Activated T-helper 1 cell treated with anti-CD3 and anti-CD28 coated beads, Interleukin-12 subunit alpha, Interleukin-12 subunit beta, Interleukin-2, Interleukin-4 antibody, amounts not matched to agents 30 ng/mL and 10 ng/mL and 1 ng/mL, durations not matched to agents 14 hours and 24 hours and 36 hours (primary cell): ENCODE results near the gene ARHGAP15. TPM values are rescaled to one million over a fixed set of nuclear protein-coding genes. Genes with fewer than 3 reads are reported as not detected.
A peak's percentile ranks its signal among the peaks of the same experiment; 100 is the strongest.

Experiments
- DNase-seq: peaks from one replicate; pipeline ENCODE4 v3.0.0; 2021; ENCODE audit warnings: low spot score
- H3K27ac Mint-ChIP-seq: one replicate; pipeline ENCODE4 v1.8.0; 2021; ENCODE audit warnings: mild to moderate bottlenecking, mixed read lengths
- H3K27me3 Mint-ChIP-seq: one replicate; pipeline ENCODE4 v1.8.0; 2022; ENCODE audit warnings: mild to moderate bottlenecking, moderate library complexity, mixed read lengths; ENCODE audit not compliant: insufficient read depth
- H3K36me3 Mint-ChIP-seq: one replicate; pipeline ENCODE4 v1.8.0; 2021; ENCODE audit warnings: low read depth, mixed read lengths
- H3K4me1 Mint-ChIP-seq: one replicate; pipeline ENCODE4 v1.8.0; 2021; ENCODE audit warnings: low read depth, mixed read lengths
- H3K4me3 Mint-ChIP-seq: one replicate; pipeline ENCODE4 v1.8.0; 2021; ENCODE audit warnings: mild to moderate bottlenecking, moderate library complexity, mixed read lengths
- H3K9me3 Mint-ChIP-seq: one replicate; pipeline ENCODE4 v1.8.0; 2021; ENCODE audit warnings: mixed read lengths
- intact Hi-C: fragments of 100-400 bp; cut with micrococcal nuclease; formaldehyde crosslinking; loops from one replicate; pipeline ENCODE4 v1.15.1; 2024
- total RNA-seq: library from RNA; stranded (reverse); gene quantifications from 2 replicates; pipeline ENCODE4 v1.2.3, GENCODE V29; 2022

The ARHGAP15 gene
- total RNA-seq, 1 donor from 2014 or later = 65.3 TPM

DNA sequence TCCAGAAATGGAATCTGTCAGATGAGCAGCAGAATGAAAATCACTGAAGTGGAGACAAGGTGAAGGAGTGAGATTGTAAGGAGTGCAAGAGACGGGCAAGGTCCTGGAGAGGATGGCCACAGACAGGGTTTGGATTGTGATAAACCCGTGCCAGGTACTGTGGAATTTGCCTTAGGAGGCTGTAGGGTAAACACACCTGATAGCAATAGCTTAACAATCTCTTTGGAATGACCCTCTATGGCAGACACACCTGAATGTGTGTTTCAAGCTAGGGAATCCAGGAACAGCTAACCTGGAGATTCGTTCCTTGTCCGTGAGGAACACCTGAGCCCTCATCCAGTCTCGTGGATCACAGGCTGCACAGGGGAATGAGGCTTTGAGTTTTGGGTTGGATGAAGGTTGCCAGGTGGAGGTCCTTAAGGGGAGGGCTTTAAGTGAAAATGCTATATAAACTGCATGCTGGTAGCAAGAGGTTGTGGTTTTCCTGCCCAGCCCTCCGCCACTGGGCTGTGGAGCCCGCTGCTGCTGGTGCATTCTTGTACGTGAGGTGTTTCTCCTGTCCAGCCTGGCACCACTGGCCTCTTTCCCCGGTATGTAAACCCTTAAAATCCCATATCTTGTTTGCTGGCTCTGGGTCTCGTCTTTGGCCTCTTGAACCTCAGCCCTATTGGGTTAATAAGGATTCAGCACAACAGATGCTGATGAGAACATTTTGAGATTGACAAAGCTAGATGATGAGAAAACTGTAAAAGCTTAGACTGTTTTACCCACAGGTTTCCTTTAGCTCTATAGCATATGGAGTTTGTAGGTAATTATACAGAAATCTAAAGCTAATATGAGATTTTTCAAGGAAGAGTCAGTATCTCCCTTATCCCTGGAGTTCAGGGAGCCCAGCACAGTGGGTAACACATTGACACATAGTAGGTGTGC lies 117.9 kb downstream of the ARHGAP15 start:
- H3K4me1 Mint-ChIP-seq = peaks cover 22% of the 10 kb centered on the region
- no peak overlapping the region for H3K27ac Mint-ChIP-seq
- H3K4me3 Mint-ChIP-seq = no peak overlapping the region
- no peaks in the 10 kb centered on the region for H3K27me3 Mint-ChIP-seq
- no peaks in the 10 kb centered on the region for H3K9me3 Mint-ChIP-seq
- H3K36me3 Mint-ChIP-seq = peaks cover 13% of the 10 kb centered on the region
- DNase-seq = no peak
- intact Hi-C loops = no loop called here

DNA sequence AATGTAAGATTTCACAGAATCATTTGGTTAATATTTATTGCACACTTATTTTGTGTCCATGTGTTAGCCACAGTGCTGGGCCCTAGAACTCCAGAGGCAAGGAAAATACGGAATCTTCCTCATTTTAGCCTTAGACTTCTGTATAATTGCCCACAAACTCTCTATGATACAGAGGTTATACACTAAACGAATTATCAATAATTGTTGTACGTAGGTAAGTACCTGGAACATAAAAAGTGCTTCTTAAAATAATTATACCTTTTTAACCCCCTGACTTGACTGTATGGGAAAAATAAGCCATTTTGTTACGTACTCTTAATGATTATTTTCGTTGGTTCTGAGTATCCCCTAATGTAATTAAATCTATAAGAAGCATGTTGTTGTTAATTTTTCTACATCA lies 119.4 kb downstream of the ARHGAP15 start:
- intact Hi-C loops = no loop called here
- Mint-ChIP-seq H3K4me1 (peaks cover 36% of the 10 kb centered on the region), H3K36me3 (peaks cover 14% of the 10 kb centered on the region), H3K27ac (no peak overlapping the region), H3K4me3 (no peak overlapping the region), H3K9me3 (no peaks in the 10 kb centered on the region), H3K27me3 (no peaks in the 10 kb centered on the region)
- no peak for DNase-seq

DNA sequence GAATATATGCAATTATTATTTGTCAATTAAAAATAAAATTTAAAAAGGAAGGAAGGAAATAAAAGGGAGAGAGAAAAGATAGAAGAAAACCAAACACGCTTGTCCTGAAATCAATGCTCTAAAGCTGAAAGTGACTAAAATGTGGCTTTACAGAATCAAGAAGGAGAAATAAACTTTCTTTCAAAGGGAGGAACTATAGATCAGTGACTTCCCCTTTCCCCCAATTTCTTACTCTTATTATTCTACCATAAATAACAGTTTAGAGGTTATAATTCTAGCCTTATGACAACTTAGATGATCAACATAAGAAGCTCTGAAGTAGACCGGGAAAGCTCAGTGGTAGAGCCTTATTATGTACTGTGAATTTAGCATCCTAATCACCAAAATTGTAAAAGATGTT lies 122.5 kb downstream of the ARHGAP15 start:
- H3K27ac Mint-ChIP-seq = peak overlapping the region; percentile 73
- intact Hi-C loops = loop anchor here (2.0 kb wide), 1 partner anchor 13 kb away; no protein-coding TSS in a partner anchor

DNA sequence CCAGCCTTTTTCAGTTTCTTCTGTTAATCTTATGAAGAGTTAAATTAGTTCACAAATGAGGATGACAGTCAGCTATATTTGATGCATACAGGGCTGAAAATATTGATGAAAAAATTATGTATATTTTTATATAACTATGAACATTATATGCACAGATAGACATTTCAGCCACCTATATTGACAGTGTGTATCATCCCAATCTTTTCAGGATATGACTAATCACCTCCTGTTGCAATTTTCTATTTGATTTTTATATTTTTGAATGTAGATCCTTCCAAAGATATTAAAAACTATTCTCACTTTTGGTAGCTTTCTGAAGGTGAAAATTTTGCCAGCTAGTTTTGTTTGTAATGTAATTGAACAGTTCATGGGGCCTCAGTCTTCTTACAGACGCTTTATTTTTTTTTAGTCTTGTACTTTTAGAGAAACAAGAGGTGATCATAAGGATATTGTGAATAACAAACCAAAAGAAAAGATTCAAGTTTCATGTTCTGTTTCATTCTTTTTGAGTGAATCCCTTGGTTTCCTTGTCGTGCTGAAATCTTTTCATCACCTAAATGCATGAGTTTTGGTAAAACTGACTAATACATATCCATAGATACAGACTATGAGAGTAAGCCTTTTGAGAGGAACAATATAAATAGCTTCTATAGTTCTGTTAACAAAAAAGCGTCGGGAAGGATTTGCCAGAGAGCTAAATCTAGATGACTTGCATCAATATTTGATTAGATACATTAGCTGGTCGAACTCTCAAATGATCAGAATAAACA lies 123.1 kb downstream of the ARHGAP15 start:
- Mint-ChIP-seq H3K27me3 (no peaks in the 10 kb centered on the region), H3K9me3 (no peaks in the 10 kb centered on the region), H3K4me1 (peaks cover 67% of the 10 kb centered on the region), H3K36me3 (peaks cover 14% of the 10 kb centered on the region), H3K4me3 (peak overlapping the region; percentile 51), H3K27ac (peak overlapping the region; percentile 88)
- no peak for DNase-seq
- intact Hi-C loops = loop anchor here (2.0 kb wide), 1 partner anchor 14 kb away; no protein-coding TSS in a partner anchor

More for the DNA sequence above, 122.5 kb downstream of the ARHGAP15 start:
- Mint-ChIP-seq H3K27me3 (no peaks in the 10 kb centered on the region), H3K4me3 (peak overlapping the region; percentile 11), H3K4me1 (peaks cover 60% of the 10 kb centered on the region), H3K9me3 (no peaks in the 10 kb centered on the region), H3K36me3 (peaks cover 14% of the 10 kb centered on the region)
- DNase-seq = no peak

DNA sequence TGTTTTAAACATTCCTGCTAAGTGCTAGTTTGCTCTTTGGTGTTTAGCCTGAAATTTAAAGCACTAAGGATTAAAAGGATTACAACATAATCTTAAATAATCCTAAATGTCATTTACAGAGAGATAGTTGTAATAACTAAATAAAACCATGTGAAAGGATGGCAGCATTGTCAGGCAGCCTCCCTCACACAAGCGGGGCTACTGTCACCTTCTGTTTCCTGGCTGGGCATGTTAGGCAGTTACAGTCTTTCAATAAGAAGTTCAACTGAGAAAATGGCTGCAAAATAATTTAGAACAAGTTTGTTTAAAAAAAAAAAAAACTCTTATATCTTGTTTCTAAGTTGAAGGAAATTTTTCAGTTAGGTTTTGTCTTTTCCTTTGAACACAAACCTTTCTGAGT lies 124.9 kb downstream of the ARHGAP15 start:
- H3K36me3 Mint-ChIP-seq = peaks cover 11% of the 10 kb centered on the region
- no peaks in the 10 kb centered on the region for H3K9me3 Mint-ChIP-seq
- H3K4me1 Mint-ChIP-seq = peaks cover 78% of the 10 kb centered on the region
- peak overlapping the region; percentile 81 for H3K27ac Mint-ChIP-seq
- intact Hi-C loops = loop anchor here (1.0 kb wide), 1 partner anchor 8 kb away; no protein-coding TSS in a partner anchor
- H3K4me3 Mint-ChIP-seq = peak overlapping the region; percentile 47
- no peaks in the 10 kb centered on the region for H3K27me3 Mint-ChIP-seq
- DNase-seq = no peak

DNA sequence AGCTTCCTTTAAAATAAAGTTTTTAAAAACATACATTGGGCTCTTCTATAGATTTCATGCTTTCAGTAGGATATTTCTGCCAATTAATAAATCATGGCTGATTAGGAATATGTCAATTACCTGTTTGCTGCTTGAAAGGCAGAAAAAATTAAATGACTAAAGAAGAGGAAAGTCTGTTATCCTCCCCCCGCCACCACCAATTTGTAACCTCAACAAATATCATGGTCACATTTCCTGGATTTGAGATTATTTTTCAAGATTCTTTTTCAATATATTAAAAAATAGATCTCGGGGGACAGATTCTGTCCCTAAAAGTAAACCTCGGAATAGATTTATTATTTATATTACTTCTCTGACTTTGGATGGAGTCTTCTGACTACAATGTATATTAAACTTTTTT lies 125.9 kb downstream of the ARHGAP15 start:
- Mint-ChIP-seq H3K27me3 (no peaks in the 10 kb centered on the region), H3K4me3 (peak overlapping the region; percentile 57), H3K4me1 (peaks cover 83% of the 10 kb centered on the region), H3K9me3 (no peaks in the 10 kb centered on the region), H3K27ac (peak overlapping the region; percentile 71), H3K36me3 (peaks cover 11% of the 10 kb centered on the region)
- DNase-seq = no peak
- intact Hi-C loops = loop anchor here (5.0 kb wide), 4 partner anchors 197 to 1077 kb away; a partner anchor contains a TSS

DNA sequence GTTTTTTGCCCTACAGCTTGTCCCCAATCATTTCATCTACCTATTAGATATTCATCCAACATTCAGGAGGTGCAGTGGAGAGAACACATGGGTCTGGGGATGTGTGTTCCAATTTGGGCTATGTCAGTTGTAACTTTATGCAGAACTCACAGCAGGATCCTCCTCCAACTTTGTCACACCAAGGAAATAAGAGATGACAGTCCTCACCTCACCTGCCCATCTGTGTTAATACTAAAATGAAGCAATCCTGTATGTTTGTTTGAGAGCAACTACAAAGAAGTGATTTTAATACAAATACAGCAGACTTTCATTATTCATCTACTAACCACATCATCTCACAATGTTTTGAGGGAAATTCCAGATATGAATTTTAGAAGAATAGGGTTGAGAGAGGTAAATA lies 126.7 kb downstream of the ARHGAP15 start:
- Mint-ChIP-seq H3K9me3 (no peaks in the 10 kb centered on the region), H3K36me3 (peaks cover 4% of the 10 kb centered on the region), H3K27ac (peak overlapping the region; percentile 93), H3K4me1 (peaks cover 83% of the 10 kb centered on the region), H3K27me3 (no peaks in the 10 kb centered on the region), H3K4me3 (peak overlapping the region; percentile 79)
- intact Hi-C loops = loop anchor here (1.0 to 5.0 kb wide), 5 partner anchors 81 to 1076 kb away; a partner anchor contains a TSS
- no peak for DNase-seq

DNA sequence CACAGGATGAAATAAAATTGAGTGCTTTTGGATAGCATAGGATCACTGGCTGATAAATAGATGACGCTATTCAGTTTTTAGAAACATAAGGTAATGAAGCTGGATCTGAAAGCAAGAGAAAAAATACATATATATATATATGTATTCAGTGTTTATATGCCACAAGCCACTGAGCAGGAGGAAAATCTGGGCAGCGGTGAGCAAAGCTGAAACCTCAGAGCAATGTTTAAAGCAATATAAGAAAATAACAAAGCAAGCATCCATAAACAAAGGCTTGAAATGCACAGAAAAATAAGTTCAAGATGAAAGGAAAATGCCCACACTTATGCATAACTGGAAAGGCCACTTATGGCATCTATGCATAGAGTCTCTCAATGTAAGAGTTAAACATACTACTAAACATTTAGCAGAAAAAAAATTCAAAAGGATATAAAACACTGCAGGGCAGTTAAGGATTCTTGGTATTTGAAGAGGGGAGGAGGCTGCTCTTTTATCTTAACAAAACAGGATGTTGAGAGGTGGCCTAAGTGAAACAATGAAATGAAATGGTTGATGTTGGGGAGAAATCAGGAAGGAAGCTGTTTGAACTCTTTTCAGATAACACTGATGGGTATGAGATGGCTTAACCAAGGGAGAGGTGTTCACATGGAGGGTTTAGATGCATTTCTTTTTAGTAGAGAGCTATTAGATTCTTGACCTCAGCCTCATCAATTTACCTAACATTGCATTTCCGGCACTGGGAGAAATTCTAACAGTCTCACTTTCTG lies 129.1 kb downstream of the ARHGAP15 start:
- intact Hi-C loops = loop anchor here (5.0 kb wide), 4 partner anchors 194 to 1074 kb away; a partner anchor contains a TSS
- Mint-ChIP-seq H3K27ac (peak overlapping the region; percentile 97), H3K27me3 (no peaks in the 10 kb centered on the region), H3K4me1 (peaks cover 85% of the 10 kb centered on the region), H3K4me3 (peak overlapping the region; percentile 78), H3K36me3 (peaks cover 11% of the 10 kb centered on the region), H3K9me3 (no peaks in the 10 kb centered on the region)
- peak; percentile 18 for DNase-seq

DNA sequence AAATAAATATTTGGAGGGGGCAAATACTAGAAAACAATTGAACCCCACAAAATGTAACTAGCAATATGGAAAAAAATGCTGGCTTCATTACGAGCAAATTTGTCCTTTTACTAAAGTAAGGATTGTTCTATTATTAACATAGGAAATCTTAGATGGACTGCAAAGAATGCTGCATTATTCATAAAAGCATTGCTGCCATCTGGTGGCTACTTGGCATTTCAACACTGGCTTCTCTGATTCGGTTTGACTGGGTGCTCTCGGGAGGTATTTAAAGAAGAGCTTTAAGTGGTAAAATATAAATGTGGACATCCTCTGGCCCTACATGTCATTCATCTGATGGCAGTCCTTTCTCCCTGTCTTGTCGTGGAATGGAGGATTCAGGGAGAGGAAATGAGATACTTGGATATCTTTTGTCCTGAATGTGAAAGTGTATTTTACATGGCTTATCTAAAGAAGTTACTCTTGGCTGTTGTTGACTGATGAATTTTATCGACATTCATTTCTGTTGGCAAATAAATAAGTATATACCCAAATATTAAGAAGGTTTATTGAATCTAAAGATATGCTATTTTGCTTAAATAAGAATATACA lies 130.2 kb downstream of the ARHGAP15 start:
- Mint-ChIP-seq H3K36me3 (peaks cover 14% of the 10 kb centered on the region), H3K27me3 (no peaks in the 10 kb centered on the region), H3K4me3 (peak overlapping the region; percentile 78), H3K9me3 (peaks cover 3% of the 10 kb centered on the region), H3K4me1 (peaks cover 85% of the 10 kb centered on the region), H3K27ac (peak overlapping the region; percentile 97)
- intact Hi-C loops = loop anchor here (1.0 to 5.0 kb wide), 11 partner anchors 32 to 1073 kb away; partner anchors contain the start of gene ARHGAP15
- peak; percentile 64 for DNase-seq

DNA sequence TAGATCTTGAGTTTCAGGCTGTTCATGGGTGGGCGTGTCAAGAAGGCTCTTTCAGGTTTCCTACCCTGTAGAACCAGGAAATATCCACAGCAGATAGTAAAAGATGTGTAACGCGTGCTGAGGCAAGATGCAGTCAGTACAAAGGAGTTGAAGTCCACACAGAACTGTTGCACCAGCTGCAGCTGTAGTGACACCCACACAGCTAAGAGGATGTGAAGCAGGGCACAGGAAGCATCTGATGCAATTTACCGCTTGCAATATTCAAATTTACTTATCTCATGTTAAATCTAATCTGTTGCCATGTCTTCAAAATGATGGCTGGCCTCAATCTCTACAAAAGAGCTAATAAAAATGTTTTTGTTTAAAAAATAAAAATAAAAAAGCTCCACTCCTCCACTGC lies 132.8 kb downstream of the ARHGAP15 start:
- peak overlapping the region; percentile 71 for H3K4me3 Mint-ChIP-seq
- intact Hi-C loops = loop anchor here (1.0 to 5.0 kb wide), 3 partner anchors 8 to 1255 kb away; no protein-coding TSS in a partner anchor
- H3K9me3 Mint-ChIP-seq = peaks cover 14% of the 10 kb centered on the region
- peaks cover 73% of the 10 kb centered on the region for H3K4me1 Mint-ChIP-seq
- peaks cover 22% of the 10 kb centered on the region for H3K36me3 Mint-ChIP-seq
- peak; percentile 42 for DNase-seq
- no peaks in the 10 kb centered on the region for H3K27me3 Mint-ChIP-seq
- H3K27ac Mint-ChIP-seq = peak overlapping the region; percentile 97

DNA sequence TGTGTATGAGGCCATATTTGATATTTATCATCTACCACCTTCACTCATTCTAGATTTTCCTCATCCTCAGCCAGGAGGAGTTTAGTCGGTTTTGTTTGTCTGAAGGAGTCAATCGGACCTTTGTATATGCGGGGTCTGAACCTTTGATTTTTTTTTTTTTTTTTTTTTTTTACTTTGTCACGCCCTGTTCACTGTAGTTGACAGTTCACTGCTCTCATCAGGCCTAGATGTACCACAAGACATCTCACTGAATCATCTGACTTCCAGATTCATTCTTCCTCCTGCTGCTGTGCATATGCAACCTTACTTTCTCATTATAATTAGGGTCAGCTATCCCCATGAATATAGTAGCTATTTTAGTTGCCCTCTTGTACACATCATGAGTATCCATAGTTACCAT lies 133.2 kb downstream of the ARHGAP15 start:
- peak overlapping the region; percentile 97 for H3K27ac Mint-ChIP-seq
- intact Hi-C loops = loop anchor here (1.0 to 5.0 kb wide), 3 partner anchors 8 to 1255 kb away; no protein-coding TSS in a partner anchor
- no peak for DNase-seq
- H3K4me3 Mint-ChIP-seq = peak overlapping the region; percentile 71
- H3K27me3 Mint-ChIP-seq = no peaks in the 10 kb centered on the region
- peaks cover 18% of the 10 kb centered on the region for H3K9me3 Mint-ChIP-seq
- H3K36me3 Mint-ChIP-seq = peaks cover 26% of the 10 kb centered on the region
- peaks cover 69% of the 10 kb centered on the region for H3K4me1 Mint-ChIP-seq
